PFSK-1 (cell line): ENCODE data around the gene ARMC6.

ENCODE experiments used
- POLR2AphosphoS5 ChIP-seq: IDR thresholded peaks from 2 replicates; pipeline ENCODE4 v1.6.1; 2012; ENCODE audit warnings: low read depth, mild to moderate bottlenecking, control low read depth, low read length, moderate library complexity
- SIN3A ChIP-seq: IDR thresholded peaks from 2 replicates; pipeline ENCODE4 v1.6.1; 2012; ENCODE audit warnings: mild to moderate bottlenecking, low read length, moderate library complexity, borderline replicate concordance; ENCODE audit not compliant: insufficient read depth

GRCh38 chr19:18985257-18985656 lies 48.1 kb upstream of the ARMC6 start:
- TF ChIP-seq POLR2AphosphoS5 = no peak
- no peak for TF ChIP-seq SIN3A
